ENCODE measurements around the gene HRH3.

Gene HRH3

DNA sequence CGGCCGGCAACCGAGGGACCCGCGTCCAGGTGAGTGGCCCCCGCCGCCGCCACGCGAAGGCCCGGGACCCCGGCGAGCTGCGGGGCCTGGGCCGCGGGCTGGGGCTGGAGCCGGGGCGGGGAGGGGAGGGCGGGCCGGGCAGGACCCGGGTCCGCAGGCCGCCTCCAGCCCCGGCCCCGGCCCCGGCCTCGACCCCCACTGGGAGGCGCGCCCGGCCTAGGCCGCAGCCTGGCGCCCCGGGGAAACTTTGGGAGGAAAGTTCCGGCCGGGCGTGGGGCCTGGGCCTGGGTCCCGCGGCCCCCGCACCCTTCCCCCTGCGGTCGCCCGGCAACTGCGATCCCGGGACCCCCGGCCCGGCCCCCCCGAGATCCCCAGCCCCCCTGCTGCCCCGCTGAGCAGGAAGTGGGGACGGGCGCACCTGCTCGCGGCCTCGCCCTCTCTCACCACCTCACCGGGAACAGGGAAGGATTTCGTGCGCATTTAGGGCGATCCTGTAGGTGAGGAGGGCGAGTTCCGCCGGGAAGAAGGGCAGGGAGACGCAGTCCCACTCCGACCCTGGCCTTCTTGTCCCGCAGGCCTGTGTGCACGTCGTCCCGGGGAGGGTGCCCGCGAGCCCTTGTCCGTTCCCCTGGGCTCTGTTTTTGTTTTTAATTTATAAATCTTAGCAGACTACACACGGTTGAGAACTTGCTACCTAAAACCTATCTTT lies 18.6 kb upstream of the HRH3 start:
- FAIRE-seq = no peak
- peak; percentile 40 for DNase-seq (ENCODE audit: insufficient read length, low spot score)
- no peak for TF ChIP-seq POLR2A (IDR thresholded peaks at IDR 0.05; ENCODE audit: low read depth, low read length)

- DNase-seq (ENCODE audit: insufficient read length, low spot score) (peak; percentile 100), FAIRE-seq (peak; percentile 62)
- peak; percentile 47 for TF ChIP-seq POLR2A (IDR thresholded peaks at IDR 0.05; ENCODE audit: low read depth, low read length)
Measured at GRCh38 chr20:62237801-62238568, 17.9 kb upstream of the HRH3 start, which contains the start of gene OSBPL2. Gene OSBPL2 (plus strand): TSS chr20:62238521. CDS start chr20:62256185, 17,664 bp downstream.

GRCh38 chr20:62237514-62237800 lies 17.4 kb upstream of the HRH3 start:
- DNase-seq (ENCODE audit: insufficient read length, low spot score) (no peak), FAIRE-seq (no peak)
- no peak for TF ChIP-seq POLR2A (IDR thresholded peaks at IDR 0.05; ENCODE audit: low read depth, low read length)

DNA sequence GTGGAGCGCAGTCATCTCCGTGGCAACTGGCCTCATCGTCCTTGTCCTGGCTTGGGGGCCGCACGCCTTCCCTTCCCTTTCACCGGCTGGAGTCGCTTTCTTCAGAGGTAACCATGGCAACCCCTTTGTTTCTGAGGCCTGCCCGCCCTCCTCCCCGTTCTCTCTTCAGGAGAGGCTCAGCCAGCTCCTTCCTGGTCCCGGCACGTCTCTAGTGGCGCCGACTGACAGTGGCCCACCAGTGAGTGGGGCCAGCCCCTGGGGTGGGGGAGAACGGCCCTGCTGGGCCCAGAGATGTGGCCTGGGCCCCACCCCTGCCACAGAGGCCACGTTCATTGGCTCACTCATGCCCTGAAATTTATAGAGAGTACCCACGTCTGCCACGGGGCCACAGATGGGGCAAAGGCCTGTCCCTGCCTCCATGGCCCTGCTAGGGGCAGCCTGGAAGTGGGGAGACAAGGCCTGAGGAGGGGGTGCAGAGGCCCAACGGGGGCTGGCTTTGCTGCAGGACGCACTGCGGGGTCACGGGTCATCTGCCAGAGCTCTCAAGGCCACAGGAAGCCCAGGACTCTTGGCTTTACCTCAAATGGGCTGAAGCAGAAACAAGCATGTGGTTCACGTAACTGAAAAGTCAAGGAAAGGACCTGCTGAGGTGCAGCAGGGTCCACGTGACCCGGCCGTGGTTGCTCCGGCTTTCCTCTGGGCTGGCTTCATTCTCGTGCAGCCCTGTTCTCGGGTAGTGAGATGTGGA lies 16.9 kb upstream of the HRH3 start:
- no peak for DNase-seq (ENCODE audit: insufficient read length, low spot score)
- FAIRE-seq = no peak

GRCh38 chr20:62236200-62236599 lies 16.1 kb upstream of the HRH3 start:
- DNase-seq (ENCODE audit: insufficient read length, low spot score) (no peak), FAIRE-seq (no peak)
- TF ChIP-seq POLR2A (IDR thresholded peaks at IDR 0.05; ENCODE audit: low read depth, low read length) = no peak

More for the DNA sequence above, 16.9 kb upstream of the HRH3 start:
- no peak for TF ChIP-seq POLR2A (IDR thresholded peaks at IDR 0.05; ENCODE audit: low read depth, low read length)

- no peak for DNase-seq (ENCODE audit: insufficient read length, low spot score)
- no peak for TF ChIP-seq POLR2A (IDR thresholded peaks at IDR 0.05; ENCODE audit: low read depth, low read length)
- no peak for FAIRE-seq
Measured at GRCh38 chr20:62235777-62236157, 15.7 kb upstream of the HRH3 start.

- DNase-seq (ENCODE audit: insufficient read length, low spot score) = no peak
- no peak for TF ChIP-seq POLR2A (IDR thresholded peaks at IDR 0.05; ENCODE audit: low read depth, low read length)
- FAIRE-seq = no peak
Measured at GRCh38 chr20:62235001-62235776, 15.1 kb upstream of the HRH3 start.

GRCh38 chr20:62234339-62234738 lies 14.3 kb upstream of the HRH3 start:
- DNase-seq (ENCODE audit: insufficient read length, low spot score) (no peak), FAIRE-seq (no peak)
- no peak for TF ChIP-seq POLR2A (IDR thresholded peaks at IDR 0.05; ENCODE audit: low read depth, low read length)

GRCh38 chr20:62233684-62234083 lies 13.6 kb upstream of the HRH3 start:
- FAIRE-seq (no peak), DNase-seq (ENCODE audit: insufficient read length, low spot score) (no peak)
- TF ChIP-seq POLR2A (IDR thresholded peaks at IDR 0.05; ENCODE audit: low read depth, low read length) = no peak

GRCh38 chr20:62232770-62233645 lies 12.9 kb upstream of the HRH3 start:
- DNase-seq (ENCODE audit: insufficient read length, low spot score) = no peak
- no peak for FAIRE-seq
- TF ChIP-seq POLR2A (IDR thresholded peaks at IDR 0.05; ENCODE audit: low read depth, low read length) = no peak

DNA sequence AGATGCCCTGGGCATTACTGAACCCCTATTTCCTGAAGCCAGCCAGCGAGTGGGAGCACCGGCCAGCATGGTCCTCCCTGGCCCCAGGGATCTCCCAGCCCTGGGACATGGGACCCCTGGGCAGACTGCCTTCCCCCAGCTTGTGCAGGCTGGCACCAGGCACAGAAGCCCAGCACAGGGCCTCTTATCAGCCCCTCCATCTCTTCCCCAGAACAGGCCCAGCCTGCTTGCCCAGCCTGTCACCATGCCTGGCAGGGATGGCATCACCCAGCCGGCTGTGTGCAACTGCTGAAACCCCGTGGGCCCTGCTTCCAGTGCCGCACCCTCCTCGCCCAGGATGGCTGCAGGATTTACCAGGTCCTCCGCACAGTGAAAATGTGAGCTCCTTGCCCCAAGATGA lies 12.1 kb upstream of the HRH3 start:
- DNase-seq (ENCODE audit: insufficient read length, low spot score) = no peak

DNA sequence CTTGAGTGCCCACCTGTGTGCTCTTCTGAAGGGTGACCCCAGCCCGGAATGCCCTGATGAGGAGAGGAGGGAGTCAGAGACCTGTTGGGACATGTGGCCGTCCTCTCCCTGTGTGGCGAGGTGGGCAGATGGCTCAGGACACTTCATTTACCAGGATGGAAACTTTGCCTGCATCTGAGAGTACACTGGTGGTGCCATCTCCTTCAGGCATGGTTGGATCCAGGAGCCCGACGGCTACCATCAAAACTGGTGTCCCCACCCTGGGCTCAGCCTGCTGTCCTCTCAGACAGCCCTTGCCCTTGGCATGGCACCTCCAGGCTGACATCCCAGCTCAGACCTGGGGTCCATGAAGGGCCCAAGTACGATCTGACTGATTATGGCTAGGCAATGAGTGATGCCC lies 11.2 kb upstream of the HRH3 start:
- TF ChIP-seq POLR2A (IDR thresholded peaks at IDR 0.05; ENCODE audit: low read depth, low read length) = no peak
- FAIRE-seq = no peak
- DNase-seq (ENCODE audit: insufficient read length, low spot score) = no peak

More for the DNA sequence above, 12.1 kb upstream of the HRH3 start:
- no peak for TF ChIP-seq POLR2A (IDR thresholded peaks at IDR 0.05; ENCODE audit: low read depth, low read length)
- FAIRE-seq = no peak

DNA sequence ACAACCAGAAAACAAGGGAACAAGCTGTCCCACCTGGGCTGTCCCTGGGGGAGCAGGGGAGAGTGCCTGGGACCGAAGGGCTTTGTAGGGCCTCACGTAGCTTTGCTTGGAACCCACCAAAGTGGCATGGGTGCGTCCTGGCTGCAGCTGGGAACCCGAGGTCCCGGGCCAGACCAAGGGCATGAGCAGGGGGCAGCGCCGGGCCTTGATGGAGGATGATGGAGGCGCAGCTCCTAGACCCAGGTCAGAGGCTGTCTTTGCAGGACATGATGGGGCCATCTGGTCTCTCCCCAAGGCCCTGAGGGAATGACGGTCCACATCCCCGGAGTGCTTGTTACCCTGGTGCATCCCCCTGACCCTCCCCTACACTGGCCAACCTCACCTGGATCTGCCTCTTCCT lies 10.6 kb upstream of the HRH3 start:
- no peak for TF ChIP-seq POLR2A (IDR thresholded peaks at IDR 0.05; ENCODE audit: low read depth, low read length)
- DNase-seq (ENCODE audit: insufficient read length, low spot score) = no peak
- no peak for FAIRE-seq
